ENCODE data around the gene IMMT. TPM values are rescaled to one million over a fixed set of nuclear protein-coding genes. Genes with fewer than 3 reads are reported as not detected.

IMMT gene
- total RNA-seq, 1 experiment from 2014 or later, result 97.7 TPM

DNA sequence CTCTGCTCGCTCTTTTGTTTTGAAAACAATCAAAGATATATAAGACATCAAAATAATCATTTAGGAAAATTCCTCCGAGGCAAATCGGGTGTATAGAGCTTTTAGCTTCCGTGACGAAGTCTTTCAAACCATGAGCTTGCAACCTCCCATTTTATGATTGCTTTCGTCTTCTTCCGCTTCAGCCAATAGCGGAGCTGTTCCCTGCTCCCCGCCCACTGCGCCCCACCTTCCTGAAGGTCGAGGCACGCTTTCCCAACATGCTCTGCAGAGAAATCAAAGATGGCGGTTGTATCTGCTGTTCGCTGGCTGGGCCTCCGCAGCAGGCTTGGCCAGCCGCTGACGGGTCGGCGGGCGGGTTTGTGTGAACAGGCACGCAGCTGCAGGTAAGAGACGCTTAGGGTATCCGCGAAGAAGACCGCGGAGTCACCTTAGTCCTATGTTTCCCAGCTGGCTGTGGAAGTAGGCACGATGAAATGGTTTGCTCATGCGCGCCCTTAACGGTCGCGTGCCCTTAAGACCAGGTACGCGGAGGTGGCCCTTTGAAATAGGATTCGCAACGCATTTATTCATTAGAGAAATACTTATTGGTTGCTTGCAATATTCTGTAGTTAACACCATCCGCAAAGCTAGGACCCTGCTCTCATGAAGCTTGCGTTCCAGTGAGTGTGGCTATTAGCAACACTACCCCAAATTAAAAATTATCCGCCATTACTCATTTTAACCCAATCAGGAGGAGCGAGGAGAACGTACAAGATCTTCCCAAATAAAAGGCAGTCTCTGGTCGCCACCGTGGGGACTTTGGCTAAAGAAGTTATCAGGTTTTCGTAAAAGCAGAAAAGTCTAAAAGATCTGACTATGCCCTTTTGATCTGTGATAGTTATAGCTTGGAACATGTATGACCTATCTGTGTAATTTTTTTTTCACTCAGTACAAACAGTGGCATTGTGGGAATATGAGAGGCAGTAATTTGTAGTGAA, 89.0 kb downstream of the IMMT start, which contains the start of gene PTCD3:
TSS of gene PTCD3 (plus strand) at position 267 of the 977 bp plus-strand sequence. CDS start at position 280, 13 bp downstream.
- TSS peak; percentile 71 for BruUV-seq (replicated peaks)
- Histone ChIP-seq H3K27me3 (ENCODE audit: low read length) (no peaks in the 10 kb centered on the region), H3K4me3 (ENCODE audit: low read length) (peak within 1 kb of the TSS; percentile 84), H3K9me3 (ENCODE audit: low read length) (no peaks in the 10 kb centered on the region), H3K9ac (ENCODE audit: low read length) (peak within 1 kb of the TSS; percentile 89), H3F3A (ENCODE audit: low read length, unreplicated experiment) (no peaks in the 10 kb centered on the region), H3K9me2 (replicated peaks; ENCODE audit: low read length) (no peaks in the 10 kb centered on the region), H4K20me1 (ENCODE audit: low read length) (peaks cover 15% of the 10 kb centered on the region), H3K4me2 (ENCODE audit: low read length) (peak within 1 kb of the TSS; percentile 92), H3K27ac (ENCODE audit: low read length) (peak within 1 kb of the TSS; percentile 55), H3K79me2 (ENCODE audit: low read length) (peaks cover 95% of the 10 kb centered on the region), H3K36me3 (ENCODE audit: low read depth, low read length) (peaks cover 47% of the 10 kb centered on the region; the same call in 1 of the 2 replicates), H3K4me1 (ENCODE audit: insufficient read depth, low read length) (peaks cover 20% of the 10 kb centered on the region), H2AFZ (ENCODE audit: low read length) (peak within 1 kb of the TSS; percentile 76)
- ATAC-seq (peak; percentile 90), DNase-seq (peak; percentile 94)
- CTCF ChIA-PET, result interaction anchor here (0.7 kb wide), 1 partner anchor 279 kb away, joined by 3 read pairs; no protein-coding TSS in a partner anchor
- intact Hi-C loops (cut with micrococcal nuclease), result loop anchor here (5.0 kb wide), 2 partner anchors 336 to 494 kb away; partner anchors contain the start of genes C2orf68 and KDM3A
- no peak for TF ChIP-seq EZH2phosphoT487 (IDR thresholded peaks at IDR 0.05; ENCODE audit: borderline replicate concordance, low read length)
- POLR2A ChIA-PET (ENCODE audit: unreplicated experiment), result interaction anchor here (0.6 kb wide), 1 partner anchor 34 kb away, joined by 3 read pairs; no protein-coding TSS in a partner anchor

DNA sequence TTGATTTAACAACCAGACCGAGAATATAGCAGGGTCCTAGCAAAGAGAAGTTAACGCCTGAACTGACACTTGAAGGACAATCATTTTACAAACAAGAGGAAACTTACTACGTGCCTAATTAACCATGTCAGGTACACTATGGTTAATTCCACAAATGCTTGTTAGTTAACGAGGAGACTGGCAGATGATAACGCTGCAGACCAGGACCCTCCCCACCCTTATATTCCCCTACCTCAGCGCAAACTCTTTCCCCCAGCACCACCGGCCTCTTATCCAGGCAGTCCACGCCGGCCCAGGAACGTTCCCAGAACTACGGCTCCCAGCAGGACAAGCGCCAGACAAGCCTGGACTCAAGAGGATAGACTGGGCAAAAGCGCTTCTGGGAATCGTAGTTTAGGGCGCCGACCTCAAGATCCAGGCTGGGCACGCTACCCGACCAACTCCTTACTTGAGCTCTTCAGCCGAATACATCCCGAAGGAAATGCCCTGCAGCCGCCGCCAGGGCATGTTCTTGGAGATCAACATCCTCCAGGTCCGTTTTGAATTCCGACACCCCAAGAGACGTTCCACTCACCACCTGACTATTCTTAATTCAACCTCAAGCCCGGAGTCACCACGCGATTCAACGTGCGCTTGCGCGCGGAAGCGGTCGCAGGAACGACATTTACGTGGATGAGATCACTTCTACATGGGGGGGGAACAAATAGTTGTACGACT, 89.9 kb downstream of the IMMT start, which contains the start of gene POLR1A:
TSS of gene POLR1A (minus strand) at position 635 of the 717 bp plus-strand sequence. CDS start at position 525, 110 bp downstream.
- Histone ChIP-seq H3K79me2 (ENCODE audit: low read length) (peaks cover 97% of the 10 kb centered on the region), H3K4me3 (ENCODE audit: low read length) (peak within 1 kb of the TSS; percentile 84), H3K27ac (ENCODE audit: low read length) (peak within 1 kb of the TSS; percentile 55), H3K27me3 (ENCODE audit: low read length) (no peaks in the 10 kb centered on the region), H3K4me1 (ENCODE audit: insufficient read depth, low read length) (peaks cover 20% of the 10 kb centered on the region), H3K9me2 (replicated peaks; ENCODE audit: low read length) (no peaks in the 10 kb centered on the region), H3K36me3 (ENCODE audit: low read depth, low read length) (peaks cover 45% of the 10 kb centered on the region; the same call in 1 of the 2 replicates), H2AFZ (ENCODE audit: low read length) (peak within 1 kb of the TSS; percentile 76), H3K9me3 (ENCODE audit: low read length) (no peaks in the 10 kb centered on the region), H4K20me1 (ENCODE audit: low read length) (peaks cover 15% of the 10 kb centered on the region), H3F3A (ENCODE audit: low read length, unreplicated experiment) (no peaks in the 10 kb centered on the region), H3K9ac (ENCODE audit: low read length) (peak within 1 kb of the TSS; percentile 89), H3K4me2 (ENCODE audit: low read length) (peak within 1 kb of the TSS; percentile 92)
- ChIA-PET POLR2A (ENCODE audit: unreplicated experiment) (interaction anchor here (0.6 kb wide), 1 partner anchor 35 kb away, joined by 3 read pairs; no protein-coding TSS in a partner anchor), CTCF (interaction anchor here (0.7 kb wide), 1 partner anchor 278 kb away, joined by 3 read pairs; no protein-coding TSS in a partner anchor)
- DNase-seq (peak; percentile 85), ATAC-seq (peak; percentile 92)
- TF ChIP-seq EZH2 (IDR thresholded peaks at IDR 0.05; ENCODE audit: low read length, unreplicated experiment) (no peak), EZH2phosphoT487 (IDR thresholded peaks at IDR 0.05; ENCODE audit: borderline replicate concordance, low read length) (no peak)
- TF ChIP-seq, protein P1, sequence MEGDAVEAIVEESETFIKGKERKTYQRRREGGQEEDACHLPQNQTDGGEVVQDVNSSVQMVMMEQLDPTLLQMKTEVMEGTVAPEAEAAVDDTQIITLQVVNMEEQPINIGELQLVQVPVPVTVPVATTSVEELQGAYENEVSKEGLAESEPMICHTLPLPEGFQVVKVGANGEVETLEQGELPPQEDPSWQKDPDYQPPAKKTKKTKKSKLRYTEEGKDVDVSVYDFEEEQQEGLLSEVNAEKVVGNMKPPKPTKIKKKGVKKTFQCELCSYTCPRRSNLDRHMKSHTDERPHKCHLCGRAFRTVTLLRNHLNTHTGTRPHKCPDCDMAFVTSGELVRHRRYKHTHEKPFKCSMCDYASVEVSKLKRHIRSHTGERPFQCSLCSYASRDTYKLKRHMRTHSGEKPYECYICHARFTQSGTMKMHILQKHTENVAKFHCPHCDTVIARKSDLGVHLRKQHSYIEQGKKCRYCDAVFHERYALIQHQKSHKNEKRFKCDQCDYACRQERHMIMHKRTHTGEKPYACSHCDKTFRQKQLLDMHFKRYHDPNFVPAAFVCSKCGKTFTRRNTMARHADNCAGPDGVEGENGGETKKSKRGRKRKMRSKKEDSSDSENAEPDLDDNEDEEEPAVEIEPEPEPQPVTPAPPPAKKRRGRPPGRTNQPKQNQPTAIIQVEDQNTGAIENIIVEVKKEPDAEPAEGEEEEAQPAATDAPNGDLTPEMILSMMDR (conservative IDR thresholded peaks at IDR 0.05; ENCODE audit: low read depth, low read length), result no peak
- intact Hi-C loops (cut with micrococcal nuclease), result loop anchor here (5.0 kb wide), 2 partner anchors 337 to 493 kb away; partner anchors contain the start of genes C2orf68 and KDM3A
- BruUV-seq (replicated peaks), result no TSS peak

DNA sequence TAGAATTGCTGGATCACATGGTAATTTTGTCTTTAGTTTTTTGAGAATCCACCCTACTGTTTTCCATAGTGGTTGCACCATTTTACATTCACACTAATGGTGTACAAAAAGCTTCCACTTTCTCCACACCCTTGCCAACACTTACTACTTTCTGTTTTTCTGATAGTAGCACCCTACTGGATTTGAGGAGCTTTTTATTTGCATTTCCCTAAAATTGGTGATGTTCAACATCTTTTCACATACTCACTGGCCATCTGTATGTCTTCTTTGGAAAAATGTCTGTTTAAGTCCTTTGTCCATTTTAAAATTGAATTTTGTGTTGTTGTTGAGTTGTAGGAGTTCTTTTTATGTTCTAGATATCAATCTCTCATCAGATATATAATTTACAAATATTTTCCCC, 93.1 kb downstream of the IMMT start:
- TF ChIP-seq, protein P1 (conservative IDR thresholded peaks at IDR 0.05; ENCODE audit: low read depth, low read length), result no peak
- no peak for TF ChIP-seq EZH2phosphoT487 (IDR thresholded peaks at IDR 0.05; ENCODE audit: borderline replicate concordance, low read length)
- TF ChIP-seq EZH2 (IDR thresholded peaks at IDR 0.05; ENCODE audit: low read length, unreplicated experiment), result no peak
- CTCF ChIA-PET, result no interaction called here
- no TSS peak for BruUV-seq (replicated peaks)

More for the DNA sequence above, 93.1 kb downstream of the IMMT start:
- Histone ChIP-seq H3K4me1 (ENCODE audit: insufficient read depth, low read length) (peaks cover 13% of the 10 kb centered on the region), H3F3A (ENCODE audit: low read length, unreplicated experiment) (no peaks in the 10 kb centered on the region), H3K27me3 (ENCODE audit: low read length) (no peaks in the 10 kb centered on the region), H3K27ac (ENCODE audit: low read length) (no peak overlapping the region), H3K9me3 (ENCODE audit: low read length) (no peaks in the 10 kb centered on the region), H3K36me3 (ENCODE audit: low read depth, low read length) (peaks cover 44% of the 10 kb centered on the region), H2AFZ (ENCODE audit: low read length) (no peak overlapping the region), H3K4me3 (ENCODE audit: low read length) (no peak overlapping the region), H3K79me2 (ENCODE audit: low read length) (peaks cover 92% of the 10 kb centered on the region), H4K20me1 (ENCODE audit: low read length) (peaks cover 14% of the 10 kb centered on the region), H3K9ac (ENCODE audit: low read length) (no peak overlapping the region), H3K9me2 (replicated peaks; ENCODE audit: low read length) (no peaks in the 10 kb centered on the region), H3K4me2 (ENCODE audit: low read length) (no peak overlapping the region)
- intact Hi-C loops (cut with micrococcal nuclease), result no loop called here
- POLR2A ChIA-PET (ENCODE audit: unreplicated experiment), result no interaction called here
- ATAC-seq (no peak), DNase-seq (no peak)

All from PC-3 (cell line).